Measurements from ENCODE around the gene NIBAN1.

Gene NIBAN1

DNA sequence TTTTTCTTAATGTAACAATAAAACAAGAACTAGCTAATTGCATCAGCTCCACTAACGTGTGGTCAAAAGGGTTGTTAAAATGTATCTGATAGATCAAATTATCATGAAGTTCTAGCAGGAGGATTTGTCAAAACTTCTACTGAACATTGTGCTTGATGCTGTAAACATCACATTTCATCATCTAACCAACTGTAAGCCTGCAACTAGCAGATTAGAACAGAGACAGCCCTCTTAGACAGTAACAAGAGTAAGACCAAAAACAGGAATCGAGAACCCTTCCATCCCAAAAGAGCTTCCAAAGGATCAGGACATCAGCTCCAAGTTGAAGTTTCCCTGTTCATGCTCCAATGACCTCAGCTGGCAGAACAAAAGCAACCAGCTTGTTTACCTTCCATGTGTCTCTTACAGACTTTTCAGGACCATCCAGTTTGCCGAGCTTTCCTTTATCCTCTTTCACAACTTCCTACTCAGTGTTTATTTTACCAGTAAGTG, 44.6 kb downstream of the NIBAN1 start:
- TF ChIP-seq, protein P1, sequence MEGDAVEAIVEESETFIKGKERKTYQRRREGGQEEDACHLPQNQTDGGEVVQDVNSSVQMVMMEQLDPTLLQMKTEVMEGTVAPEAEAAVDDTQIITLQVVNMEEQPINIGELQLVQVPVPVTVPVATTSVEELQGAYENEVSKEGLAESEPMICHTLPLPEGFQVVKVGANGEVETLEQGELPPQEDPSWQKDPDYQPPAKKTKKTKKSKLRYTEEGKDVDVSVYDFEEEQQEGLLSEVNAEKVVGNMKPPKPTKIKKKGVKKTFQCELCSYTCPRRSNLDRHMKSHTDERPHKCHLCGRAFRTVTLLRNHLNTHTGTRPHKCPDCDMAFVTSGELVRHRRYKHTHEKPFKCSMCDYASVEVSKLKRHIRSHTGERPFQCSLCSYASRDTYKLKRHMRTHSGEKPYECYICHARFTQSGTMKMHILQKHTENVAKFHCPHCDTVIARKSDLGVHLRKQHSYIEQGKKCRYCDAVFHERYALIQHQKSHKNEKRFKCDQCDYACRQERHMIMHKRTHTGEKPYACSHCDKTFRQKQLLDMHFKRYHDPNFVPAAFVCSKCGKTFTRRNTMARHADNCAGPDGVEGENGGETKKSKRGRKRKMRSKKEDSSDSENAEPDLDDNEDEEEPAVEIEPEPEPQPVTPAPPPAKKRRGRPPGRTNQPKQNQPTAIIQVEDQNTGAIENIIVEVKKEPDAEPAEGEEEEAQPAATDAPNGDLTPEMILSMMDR (IDR thresholded peaks at IDR 0.05; ENCODE audit: low read depth, low read length), result no peak
- Histone ChIP-seq H3K4me3 (ENCODE audit: low read depth, low read length) (no peak overlapping the region), H3K4me1 (no peaks in the 10 kb centered on the region), H3K36me3 (no peaks in the 10 kb centered on the region), H3K27me3 (no peaks in the 10 kb centered on the region; the same call in 1 of the 2 replicates), H3K9me3 (no peaks in the 10 kb centered on the region)
- DNase-seq, result no peak

DNA sequence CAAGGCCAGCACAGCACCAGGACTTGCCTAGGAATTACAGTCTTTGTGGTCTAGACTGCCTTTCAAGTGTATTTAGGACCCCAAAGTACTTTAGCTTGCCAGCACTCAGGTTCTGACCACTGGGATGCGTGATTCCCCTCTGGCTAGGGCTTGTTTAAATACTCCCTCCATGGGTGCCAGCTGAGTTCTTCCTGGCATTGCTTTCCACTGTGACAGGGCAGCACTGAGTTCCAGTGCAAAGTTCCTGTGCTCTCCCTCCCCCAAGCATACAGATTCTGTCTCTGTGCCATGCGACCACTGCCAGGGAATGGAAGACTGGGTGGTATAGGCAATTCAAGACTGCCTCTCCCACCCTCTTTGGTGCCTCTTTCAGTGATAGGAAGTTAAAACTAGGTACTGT, 45.9 kb downstream of the NIBAN1 start:
- Histone ChIP-seq H3K4me3 (ENCODE audit: low read depth, low read length) (no peak overlapping the region), H3K9me3 (no peaks in the 10 kb centered on the region), H3K27me3 (no peaks in the 10 kb centered on the region), H3K4me1 (no peaks in the 10 kb centered on the region), H3K36me3 (no peaks in the 10 kb centered on the region)
- TF ChIP-seq, protein P1 (IDR thresholded peaks at IDR 0.05; ENCODE audit: low read depth, low read length), result no peak
- no peak for DNase-seq
